Stimulated activated CD8-positive, alpha-beta memory T cell treated with anti-CD3 and anti-CD28 coated beads, Interleukin-12 subunit alpha, Interleukin-12 subunit beta, amount 100 ng/mL, for 4 hours (primary cell): ENCODE measurements around the gene ACOT13.
"Not testable (repeated sequence)": the region's sequence is repeated elsewhere in the genome, so short reads cannot be mapped to it uniquely, and the experiment has no call there.

Experiments used
- DNase-seq: peaks from one replicate; pipeline ENCODE4 v3.0.0-alpha.2; 2020; ENCODE audit warnings: low read depth

Gene ACOT13

DNA sequence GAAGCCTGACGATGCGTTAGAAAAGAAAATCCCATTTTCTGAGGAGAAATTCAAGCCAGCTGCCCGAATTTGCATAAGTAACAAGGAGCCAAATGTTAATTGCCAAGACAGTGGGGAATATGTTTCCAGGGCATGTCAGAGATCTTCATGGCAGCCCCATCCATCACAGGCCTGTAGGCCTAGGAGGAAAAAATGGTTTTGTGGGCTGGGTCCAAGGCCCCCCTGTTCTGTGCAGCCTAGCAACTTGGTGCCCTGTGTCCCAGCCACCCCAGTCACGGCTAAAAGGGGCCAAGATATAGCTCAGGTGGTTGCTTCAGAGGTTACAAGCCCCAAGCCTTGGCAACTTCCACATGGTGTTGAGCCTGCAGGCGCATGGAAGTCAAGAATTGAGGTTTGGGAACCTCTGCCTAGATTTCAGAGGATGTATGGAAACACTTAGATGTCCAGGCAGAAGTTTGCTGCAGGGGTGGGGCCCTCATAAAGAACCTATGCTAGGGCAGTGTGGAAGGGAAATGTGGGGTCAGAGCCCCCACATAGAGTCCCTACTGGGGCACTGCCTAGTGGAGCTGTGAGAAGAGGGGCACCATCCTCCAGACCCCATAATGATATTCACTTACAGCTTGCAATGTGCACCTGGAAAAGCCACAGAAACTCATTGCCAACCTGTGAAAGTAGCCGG lies 64.7 kb downstream of the ACOT13 start:
- not testable (repeated sequence) for DNase-seq

DNA sequence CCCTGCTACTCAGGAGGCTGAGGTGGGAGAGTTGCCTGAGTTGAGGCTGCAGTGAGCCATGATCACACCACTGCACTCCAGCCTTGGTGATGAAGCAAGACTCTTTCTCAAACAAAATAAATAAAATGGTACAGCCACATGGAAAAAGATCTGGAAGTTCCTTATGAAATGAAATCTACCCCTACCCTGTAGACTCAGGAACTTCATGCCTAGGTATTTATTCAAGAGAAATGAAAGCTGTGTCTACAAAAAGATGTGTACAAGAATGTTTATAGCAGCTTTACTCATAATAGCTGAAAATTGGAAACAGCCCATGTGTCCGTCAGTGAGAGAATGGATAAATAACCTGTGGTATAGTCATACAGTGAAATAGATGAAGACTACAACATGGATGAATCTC lies 67.3 kb downstream of the ACOT13 start:
- no peak for DNase-seq

- DNase-seq = not testable (repeated sequence)
Observed at GRCh38 chr6:24734710-24735109, 67.8 kb downstream of the ACOT13 start.

DNA sequence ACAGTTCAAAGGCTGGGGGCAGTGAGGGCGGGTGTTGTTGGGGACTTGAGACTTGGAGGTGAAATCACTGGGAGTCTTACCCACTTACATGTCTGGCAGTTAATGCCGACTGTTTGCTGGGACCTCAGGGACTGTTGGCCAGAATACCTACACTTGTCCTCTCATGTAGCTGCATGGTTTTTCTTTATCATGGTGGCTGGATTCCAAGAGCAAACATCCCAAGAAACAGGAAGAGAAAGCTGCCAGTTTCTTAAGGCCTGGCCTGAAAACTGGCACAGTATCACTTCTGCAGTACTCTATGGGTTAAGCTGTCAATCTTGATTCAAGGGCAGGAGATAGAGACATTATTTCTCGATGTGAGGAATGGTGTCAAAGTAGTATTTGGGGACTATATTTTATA lies 71.9 kb downstream of the ACOT13 start:
- no peak for DNase-seq

DNA sequence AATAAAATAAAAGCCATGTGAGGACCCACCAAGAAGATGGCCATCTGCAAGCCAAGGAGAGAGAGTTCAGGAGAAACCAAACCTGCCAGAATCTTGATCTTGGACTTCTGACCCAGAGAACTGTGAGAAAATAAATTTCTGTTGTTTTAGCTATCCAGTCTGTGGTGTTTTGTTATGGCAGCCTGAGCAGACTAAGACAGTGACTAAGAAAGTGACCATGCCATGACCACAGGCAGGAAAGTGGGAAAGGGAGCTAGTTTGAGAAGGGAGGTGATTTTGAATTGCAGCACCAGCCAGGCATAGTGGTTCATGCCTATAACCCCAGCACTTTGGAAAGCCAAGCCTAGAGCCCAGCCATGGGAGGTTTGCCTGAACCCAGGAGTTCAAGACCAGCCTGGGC lies 74.0 kb downstream of the ACOT13 start:
- DNase-seq = no peak

DNA sequence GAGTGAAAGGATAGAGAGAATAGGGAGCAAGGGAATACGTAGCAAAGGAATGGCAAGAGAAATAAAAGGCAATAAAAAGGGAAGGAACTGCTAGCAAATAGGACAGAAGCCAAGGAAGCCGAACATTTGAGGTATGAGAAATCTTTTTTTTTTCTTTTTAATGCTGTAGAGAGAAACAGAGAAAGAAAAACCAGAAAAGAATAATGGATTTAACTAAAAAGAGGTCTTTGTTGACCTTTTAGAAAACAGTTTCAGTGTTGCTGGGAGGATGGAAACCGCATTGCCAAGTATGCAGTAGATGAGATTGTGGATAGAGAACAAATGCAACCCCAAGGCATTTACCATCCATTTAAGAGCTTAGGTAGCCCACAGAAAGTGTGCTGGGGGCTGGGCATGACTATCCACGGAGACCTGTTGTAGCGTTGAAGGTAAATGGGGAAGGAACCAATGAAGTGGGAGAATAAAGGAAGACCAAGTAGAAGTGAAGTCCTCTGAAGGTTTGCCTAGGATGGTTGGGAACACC lies 75.4 kb downstream of the ACOT13 start:
- no peak for DNase-seq

DNA sequence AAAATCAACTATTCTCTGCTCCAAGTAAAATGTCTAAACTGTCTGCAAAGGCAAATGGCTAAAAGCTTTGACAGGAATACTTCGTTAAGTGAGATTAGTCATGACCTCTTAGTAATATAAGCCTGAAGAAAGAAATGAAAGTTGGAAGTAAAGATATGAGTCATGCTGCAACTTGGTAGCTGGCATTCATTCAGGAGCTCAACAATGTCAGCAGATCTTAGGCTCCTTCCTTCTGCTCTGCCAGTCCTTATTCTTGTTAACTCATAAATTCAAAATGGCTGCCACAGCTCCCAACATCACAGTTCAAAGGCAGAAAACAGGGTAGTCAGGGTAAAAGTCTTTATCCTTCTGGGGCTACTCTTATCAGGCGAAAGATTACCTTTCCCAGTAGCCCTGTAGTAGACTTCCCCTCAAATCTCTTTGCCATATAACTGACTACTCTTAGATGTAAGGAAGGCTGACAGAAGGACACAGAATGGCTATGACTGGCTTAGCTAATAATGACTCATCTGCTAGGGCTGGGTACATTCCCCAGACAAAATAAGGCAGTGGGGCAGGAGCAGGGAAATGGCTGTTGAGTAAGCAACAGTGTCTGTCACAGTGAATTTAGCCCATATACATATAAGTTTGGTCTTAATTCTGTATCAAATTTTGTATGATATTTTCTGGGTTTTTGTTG lies 76.5 kb downstream of the ACOT13 start:
- no peak for DNase-seq

DNA sequence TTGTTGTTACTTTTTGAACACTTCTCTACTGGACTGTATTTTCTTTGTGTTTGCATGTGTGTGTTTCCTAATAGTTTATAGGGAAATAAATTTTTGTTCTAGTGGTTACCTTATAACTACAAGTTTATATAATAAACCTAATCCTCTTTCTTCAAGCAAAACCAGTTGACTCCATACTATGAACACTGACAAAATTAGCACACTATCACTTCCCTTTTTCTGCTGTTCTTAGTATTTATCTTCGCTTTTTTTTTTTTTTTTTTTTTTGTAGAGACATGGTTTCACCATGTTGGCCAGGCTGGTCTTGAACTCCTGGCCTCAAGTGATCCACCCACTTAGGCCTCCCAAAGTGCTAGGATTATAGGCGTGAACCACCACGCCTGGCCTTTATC lies 77.1 kb downstream of the ACOT13 start:
- no peak for DNase-seq

- DNase-seq = no peak
Observed at GRCh38 chr6:24744911-24745310, 78.0 kb downstream of the ACOT13 start.

DNA sequence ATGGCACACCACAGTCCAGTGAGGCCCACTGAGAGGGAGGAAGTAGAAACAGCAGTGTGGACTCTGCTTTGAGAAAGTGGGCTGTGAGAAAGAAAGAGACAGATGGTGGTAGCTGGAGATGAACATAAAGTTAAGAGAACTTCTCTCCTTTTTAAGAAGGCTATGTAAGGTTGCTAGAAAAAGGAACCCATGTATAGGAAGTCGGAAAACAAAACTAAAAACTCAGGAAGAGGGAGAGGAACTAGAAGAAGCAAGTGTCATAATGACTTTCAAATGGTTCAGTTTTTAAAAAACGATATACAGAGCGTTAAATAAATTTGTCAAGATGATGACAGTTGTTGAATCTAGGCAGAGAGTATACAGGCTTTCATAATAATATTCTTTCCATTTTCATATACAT lies 82.4 kb downstream of the ACOT13 start:
- no peak for DNase-seq

DNA sequence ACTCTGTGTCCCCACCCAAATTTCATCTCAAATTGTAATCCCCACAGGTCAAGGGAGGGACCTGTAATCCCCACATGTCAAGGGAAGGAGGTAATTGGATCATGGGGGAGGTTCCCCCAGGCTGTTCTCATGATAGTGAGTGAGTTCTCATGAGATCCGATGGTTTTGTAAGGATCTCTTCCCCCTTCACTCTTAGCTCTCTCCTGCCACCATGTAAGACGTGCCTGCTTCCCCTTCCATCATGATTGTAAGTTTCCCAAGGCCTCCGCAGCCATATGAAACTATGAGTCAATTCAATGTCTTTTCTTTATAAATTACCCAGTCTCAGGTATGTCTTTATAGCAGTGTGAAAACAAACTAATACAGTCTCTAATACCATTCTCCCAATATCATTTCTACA lies 84.0 kb downstream of the ACOT13 start:
- not testable (repeated sequence) for DNase-seq

DNA sequence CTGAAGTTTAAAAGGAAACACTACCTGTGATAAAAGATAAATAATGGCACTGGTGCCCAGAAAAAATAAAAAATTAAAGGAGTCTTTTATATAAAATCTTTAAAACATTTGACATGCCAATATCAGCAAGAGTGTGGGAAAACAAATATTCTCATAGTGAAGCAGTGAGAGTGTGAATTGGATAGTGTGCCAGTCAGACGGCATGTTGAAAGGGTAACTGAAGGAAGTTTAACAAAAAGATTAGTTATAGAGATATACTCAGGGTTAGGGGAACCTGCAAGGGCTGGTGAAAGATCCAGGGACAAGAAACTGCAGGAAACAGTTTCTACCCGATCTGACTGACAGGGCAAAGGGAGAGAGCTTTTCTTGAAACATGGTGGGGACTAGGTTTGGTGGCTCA lies 85.6 kb downstream of the ACOT13 start:
- DNase-seq = no peak

- DNase-seq = no peak
Observed at GRCh38 chr6:24752917-24753492, 86.1 kb downstream of the ACOT13 start.

GRCh38 chr6:24753545-24753944 lies 86.7 kb downstream of the ACOT13 start:
- no peak for DNase-seq

DNA sequence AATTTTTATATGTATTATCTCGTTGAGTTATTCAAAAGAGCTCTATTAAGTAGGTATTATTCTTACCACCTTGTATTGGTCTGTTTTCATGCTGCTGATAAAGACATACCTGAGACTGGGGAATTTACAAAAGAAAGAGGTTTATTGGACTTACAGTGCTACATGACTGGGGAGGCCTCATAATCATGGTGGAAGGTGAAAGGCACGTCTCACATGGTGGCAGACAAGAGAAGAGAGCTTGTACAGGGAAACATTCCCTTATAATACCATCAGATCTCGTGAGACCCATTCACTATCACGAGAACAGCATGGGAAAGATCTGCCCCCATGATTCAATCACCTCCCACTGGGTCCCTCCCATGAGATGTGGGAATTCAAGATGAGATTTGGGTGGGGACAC lies 87.5 kb downstream of the ACOT13 start:
- not testable (repeated sequence) for DNase-seq
